Measurements from ENCODE around the gene AK1. TPM values are rescaled to one million over a fixed set of nuclear protein-coding genes. Genes with fewer than 3 reads are reported as not detected.
"Not testable (repeated sequence)": the region's sequence is repeated elsewhere in the genome, so short reads cannot be mapped to it uniquely, and the experiment has no call there.

AK1 gene
- total RNA-seq, 1 donor from 2014 or later, result 39.9 TPM

GRCh38 chr9:127846443-127847177, 30.9 kb downstream of the AK1 start:
- no peak for ATAC-seq

- ATAC-seq, result not testable (repeated sequence)
Observed at GRCh38 chr9:127845619-127846018, 31.9 kb downstream of the AK1 start.

GRCh38 chr9:127844821-127845359, 32.6 kb downstream of the AK1 start:
- peak; percentile 56 for ATAC-seq

- ATAC-seq, result no peak
Observed at GRCh38 chr9:127841087-127841835, 36.2 kb downstream of the AK1 start.

GRCh38 chr9:127838375-127839078, 38.9 kb downstream of the AK1 start:
- ATAC-seq, result peak; percentile 70

GRCh38 chr9:127837346-127837745, 40.1 kb downstream of the AK1 start:
- no peak for ATAC-seq

- not testable (repeated sequence) for ATAC-seq
Observed at GRCh38 chr9:127836561-127836960, 40.9 kb downstream of the AK1 start.

GRCh38 chr9:127835991-127836516, 41.4 kb downstream of the AK1 start:
- ATAC-seq, result no peak

GRCh38 chr9:127833555-127833954, 43.9 kb downstream of the AK1 start:
- ATAC-seq, result no peak

GRCh38 chr9:127832248-127832647, 45.2 kb downstream of the AK1 start:
- ATAC-seq, result no peak

GRCh38 chr9:127829205-127829906, 48.1 kb downstream of the AK1 start:
- no peak for ATAC-seq

GRCh38 chr9:127828262-127829031, 49.0 kb downstream of the AK1 start:
- peak; percentile 74 for ATAC-seq

- ATAC-seq, result no peak
Observed at GRCh38 chr9:127826253-127826913, 51.1 kb downstream of the AK1 start.

- ATAC-seq, result peak; percentile 19
Observed at GRCh38 chr9:127825319-127826051, 52.0 kb downstream of the AK1 start.

GRCh38 chr9:127822108-127822507, 55.4 kb downstream of the AK1 start:
- ATAC-seq, result no peak

GRCh38 chr9:127818574-127818973, 58.9 kb downstream of the AK1 start:
- ATAC-seq, result no peak

GRCh38 chr9:127817881-127818434, 59.5 kb downstream of the AK1 start:
- peak; percentile 2 for ATAC-seq

GRCh38 chr9:127816728-127817127, 60.7 kb downstream of the AK1 start:
- no peak for ATAC-seq
